ENCODE data around the gene EZR. TPM values are rescaled to one million over a fixed set of nuclear protein-coding genes. Genes with fewer than 3 reads are reported as not detected.

EZR gene
- total RNA-seq, 1 experiment from 2014 or later, result 375 TPM

DNA sequence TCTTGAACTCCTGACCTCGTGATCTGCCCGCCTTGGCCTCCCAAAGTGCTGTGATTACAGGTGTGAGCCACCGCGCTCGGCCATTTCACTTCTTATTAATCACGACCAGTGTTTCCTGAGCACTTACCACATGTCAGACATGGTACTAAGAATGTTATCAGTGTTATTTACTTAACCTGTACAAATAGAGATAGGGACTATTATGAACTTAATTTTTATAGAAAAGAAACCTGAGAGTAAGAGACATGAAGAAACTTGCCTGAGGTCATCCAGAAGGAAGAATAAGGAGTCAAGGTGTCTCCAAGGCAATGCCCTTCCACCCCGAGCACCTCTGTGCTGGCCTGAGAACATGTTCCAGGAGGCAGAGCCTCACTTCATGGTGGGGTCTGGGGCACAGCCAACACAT is 29.3 kb upstream of the EZR start:
- Histone ChIP-seq H3K9me3 (ENCODE audit: control insufficient read depth, low read depth, low read length) (no peaks in the 10 kb centered on the region), H3K79me1 (ENCODE audit: insufficient read depth, low read depth, low read length, poor library complexity, severe bottlenecking) (no peaks in the 10 kb centered on the region), H3K56ac (ENCODE audit: insufficient read length, low read depth, low read length) (no peak overlapping the region), H2BK20ac (ENCODE audit: low read depth, low read length, poor library complexity, severe bottlenecking) (no peak overlapping the region), H3K79me2 (ENCODE audit: insufficient read depth, low read length) (no peaks in the 10 kb centered on the region), H4K20me1 (ENCODE audit: control insufficient read depth, insufficient read depth, insufficient read length) (no peaks in the 10 kb centered on the region), H4K5ac (ENCODE audit: insufficient read length, low read depth, low read length) (no peak overlapping the region), H3K14ac (ENCODE audit: insufficient read depth, low read length) (no peak overlapping the region), H2BK15ac (ENCODE audit: low read depth, low read length) (no peak overlapping the region), H4K8ac (replicated peaks; ENCODE audit: insufficient read length, low read depth, low read length) (no peak overlapping the region), H3K27ac (ENCODE audit: insufficient read length, low read depth, low read length) (no peak overlapping the region), H3K23me2 (ENCODE audit: insufficient read length, low read depth, low read length, poor library complexity, severe bottlenecking) (no peaks in the 10 kb centered on the region), H3T11ph (ENCODE audit: low read length) (no peak overlapping the region), H3K9ac (ENCODE audit: extremely low read depth, insufficient read length, low read length) (no peak overlapping the region), H3K4ac (ENCODE audit: low read depth, low read length) (no peak overlapping the region), H2BK5ac (ENCODE audit: insufficient read length, low read length) (no peak overlapping the region), H4K91ac (ENCODE audit: insufficient read length, low read depth, low read length) (no peak overlapping the region), H3K4me1 (ENCODE audit: insufficient read depth, low read length) (peaks cover 9% of the 10 kb centered on the region; the same call in 1 of the 2 replicates), H3K27me3 (ENCODE audit: insufficient read depth, low read length) (no peaks in the 10 kb centered on the region), H3K18ac (ENCODE audit: insufficient read length, low read depth, low read length) (no peak overlapping the region), H3K4me2 (ENCODE audit: insufficient read depth, insufficient read length, low read length) (no peak overlapping the region), H3K23ac (ENCODE audit: insufficient read length, low read depth, low read length) (no peak overlapping the region), H2BK12ac (ENCODE audit: insufficient read length, low read depth, low read length) (no peak overlapping the region), H2BK120ac (ENCODE audit: low read depth, low read length, poor library complexity, severe bottlenecking) (no peak overlapping the region), H2AK5ac (ENCODE audit: insufficient read length, low read length) (no peak overlapping the region), H2AFZ (ENCODE audit: low read length) (no peak overlapping the region)
- H3K4me3 Mint-ChIP-seq, result no peak overlapping the region
- H3K9me3 Mint-ChIP-seq, result no peaks in the 10 kb centered on the region
- H3K4me1 Mint-ChIP-seq, result peaks cover 12 to 14% of the 10 kb centered on the region in 2 experiments
- no peak overlapping the region; a peak in 2 of 7 replicates for H3K27ac Mint-ChIP-seq
- H3K36me3 Mint-ChIP-seq (ENCODE audit: insufficient read depth in 1 of 3, low read depth in 3 of 3), result no peaks in the 10 kb centered on the region
- DNase-seq, result no peak
- WGBS (ENCODE audit: extremely low coverage, insufficient read length, low lambda C conversion rate), result no CpG with 5 or more reads among the region's 7 CpGs
- no peaks in the 10 kb centered on the region for H3K27me3 Mint-ChIP-seq (ENCODE audit: low read depth)
- no peak for TF ChIP-seq CTCF (conservative IDR thresholded peaks at IDR 0.05)
